Bronchial smooth muscle cell (primary cell): ENCODE data around the gene TSPEAR. TPM values are rescaled to one million over a fixed set of nuclear protein-coding genes. Genes with fewer than 3 reads are reported as not detected.

Experiments used
- total RNA-seq: library from RNA; depleted of rRNA; stranded (reverse); fragments of >200 nt; gene quantifications from 2 replicates; pipeline ENCODE4 v1.2.1, GENCODE V29; 2014

The TSPEAR gene
- total RNA-seq: not detected in 2 replicates

GRCh38 chr21:44711327-44712202 lies at the start of gene TSPEAR:
Gene TSPEAR (minus strand): TSS chr21:44711572. CDS start chr21:44711514, 58 bp downstream.

GRCh38 chr21:44697172-44697810 lies 14.1 kb downstream of the TSPEAR start, which contains the start of gene KRTAP10-12:
Gene KRTAP10-12 (plus strand): TSS chr21:44697172. CDS start chr21:44697202, 30 bp downstream.

GRCh38 chr21:44681861-44682579 lies 29.4 kb downstream of the TSPEAR start, which contains the start of gene KRTAP12-1:
Gene KRTAP12-1 (minus strand): TSS chr21:44682163. CDS start chr21:44682123, 40 bp downstream.

GRCh38 chr21:44666401-44667320 lies 44.7 kb downstream of the TSPEAR start, which contains the start of gene KRTAP12-2:
Gene KRTAP12-2 (minus strand): TSS chr21:44666927. CDS start chr21:44666886, 41 bp downstream.

GRCh38 chr21:44657635-44658540 lies 53.5 kb downstream of the TSPEAR start, which contains the start of gene KRTAP12-3:
Gene KRTAP12-3 (plus strand): TSS chr21:44657932. CDS start chr21:44657980, 48 bp downstream.

GRCh38 chr21:44654576-44655175 lies 56.7 kb downstream of the TSPEAR start, which contains the start of gene KRTAP12-4:
Gene KRTAP12-4 (minus strand): TSS chr21:44654659. CDS start chr21:44654614, 45 bp downstream.

GRCh38 chr21:44646366-44647221 lies 64.8 kb downstream of the TSPEAR start, which contains the start of gene KRTAP10-11:
Gene KRTAP10-11 (plus strand): TSS chr21:44646414. CDS start chr21:44646459, 45 bp downstream.

GRCh38 chr21:44637018-44637850 lies 74.1 kb downstream of the TSPEAR start, which contains the start of gene KRTAP10-10:
Gene KRTAP10-10 (plus strand): TSS chr21:44637356. CDS start chr21:44637418, 62 bp downstream.

GRCh38 chr21:44626673-44627143 lies 84.7 kb downstream of the TSPEAR start, which contains the start of gene KRTAP10-9:
Gene KRTAP10-9 (plus strand): TSS chr21:44627093. CDS start chr21:44627172, 79 bp downstream.

GRCh38 chr21:44612029-44612486 lies 99.3 kb downstream of the TSPEAR start, which contains the start of gene KRTAP10-8:
Gene KRTAP10-8 (plus strand): TSS chr21:44612079. CDS start chr21:44612101, 22 bp downstream.

GRCh38 chr21:44600118-44600978 lies 111.0 kb downstream of the TSPEAR start, which contains the start of gene KRTAP10-7:
Gene KRTAP10-7 (plus strand): TSS chr21:44600597. CDS start chr21:44600622, 25 bp downstream.

GRCh38 chr21:44592446-44593311 lies 118.7 kb downstream of the TSPEAR start, which contains the start of gene KRTAP10-6:
Gene KRTAP10-6 (minus strand): TSS chr21:44592505. CDS start chr21:44592484, 21 bp downstream.

GRCh38 chr21:44580231-44580821 lies 131.0 kb downstream of the TSPEAR start, which contains the start of gene KRTAP10-5:
Gene KRTAP10-5 (minus strand): TSS chr21:44580604. CDS start chr21:44580578, 26 bp downstream.

